HG03159 (cell line): ENCODE measurements around the gene ACSL3.

ENCODE experiments used
- ATAC-seq: cut with Tn5 transposase; IDR thresholded peaks from one replicate; pipeline ENCODE4 v1.9.1; 2021; ENCODE audit warnings: mild to moderate bottlenecking, moderate library complexity; ENCODE audit not compliant: unreplicated experiment

ACSL3 gene

DNA sequence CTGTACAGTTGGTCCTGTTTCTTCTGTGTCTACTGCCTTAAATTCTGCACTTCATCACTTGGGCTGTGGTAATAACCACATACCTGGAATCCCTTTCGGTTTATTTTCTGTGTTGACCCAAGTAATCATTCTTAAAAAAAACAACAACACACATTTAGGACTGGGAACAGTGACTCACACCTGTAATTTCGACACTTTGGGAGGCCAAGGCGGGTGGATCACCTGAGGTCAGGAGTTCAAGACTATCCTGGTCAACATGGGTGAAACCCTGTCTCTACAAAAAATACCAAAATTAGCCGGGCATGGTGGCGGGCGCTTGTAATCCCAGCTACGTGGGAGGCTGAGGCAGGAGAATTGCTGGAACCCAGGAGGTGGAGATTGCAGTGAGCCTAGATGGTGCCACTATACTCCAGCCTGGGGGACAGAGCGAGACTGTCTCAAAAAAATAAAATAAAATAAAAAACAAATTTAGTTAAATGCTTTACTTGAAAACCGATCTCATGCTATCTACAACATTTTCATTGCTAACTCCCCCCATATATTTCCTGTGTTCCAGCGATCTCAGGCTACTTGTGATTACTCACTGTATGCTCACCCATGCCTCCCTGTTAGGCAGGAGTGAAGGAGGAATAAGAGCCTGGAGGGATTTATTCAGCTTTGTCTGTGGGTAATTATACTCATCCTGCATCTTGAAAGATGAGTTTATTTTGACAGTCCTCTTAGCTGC, 18.2 kb downstream of the ACSL3 start:
- ATAC-seq: no peak

DNA sequence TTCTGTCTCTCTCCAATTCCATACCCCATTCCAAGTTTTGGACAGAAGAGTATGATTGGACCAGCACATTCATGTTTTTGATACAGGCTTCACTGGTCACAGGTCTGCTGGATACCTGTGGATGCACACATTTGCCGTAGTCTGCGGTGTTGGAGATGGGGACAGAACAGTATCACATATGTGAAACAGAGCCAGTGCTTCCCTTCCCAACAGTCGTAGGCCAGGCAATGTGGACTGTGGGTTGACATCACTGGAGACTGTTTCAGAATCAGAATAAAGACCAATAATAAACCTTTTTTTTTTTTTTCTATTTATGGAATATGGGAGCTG, 18.7 kb downstream of the ACSL3 start:
- ATAC-seq: no peak

DNA sequence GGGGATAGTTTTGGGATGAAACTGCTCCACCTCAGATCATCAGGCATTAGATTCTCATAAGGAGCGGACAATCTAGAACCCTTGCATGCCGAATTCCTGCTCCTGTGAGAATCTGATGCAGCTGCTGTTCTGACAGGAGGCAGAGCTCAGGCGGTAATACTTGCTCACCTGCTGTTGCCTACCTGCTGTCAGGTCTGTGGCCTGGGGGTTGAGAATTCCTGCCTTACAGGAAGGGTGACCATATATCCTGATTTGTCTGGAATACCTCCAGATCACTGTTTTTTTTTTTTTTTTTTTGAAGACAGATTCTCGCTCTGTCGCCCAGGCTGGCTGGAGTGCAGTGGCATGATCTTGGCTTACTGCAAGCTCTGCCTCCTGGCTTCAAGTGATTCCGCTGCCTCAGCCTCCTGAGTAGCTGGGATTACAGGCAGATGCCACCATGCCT, 21.7 kb downstream of the ACSL3 start:
- no peak for ATAC-seq

DNA sequence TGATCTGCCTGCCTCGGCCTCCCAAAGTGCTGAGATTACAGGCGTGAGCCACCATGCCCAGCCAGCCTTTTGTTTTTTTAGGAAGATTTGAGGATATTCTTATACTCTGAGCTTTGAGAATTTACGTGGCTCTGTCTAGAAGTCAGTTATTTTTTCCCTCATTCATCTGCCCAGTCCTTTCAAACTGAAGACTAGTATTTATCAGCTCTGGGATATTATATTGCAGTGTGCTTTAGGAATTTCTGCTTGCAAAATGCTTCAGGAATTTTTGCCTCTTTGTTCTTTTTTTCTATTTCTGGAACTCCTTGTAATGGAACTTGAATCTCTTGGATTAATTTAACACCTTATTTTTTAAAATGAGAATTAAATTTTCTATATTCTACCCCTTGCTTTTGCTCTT, 22.6 kb downstream of the ACSL3 start:
- ATAC-seq: no peak

DNA sequence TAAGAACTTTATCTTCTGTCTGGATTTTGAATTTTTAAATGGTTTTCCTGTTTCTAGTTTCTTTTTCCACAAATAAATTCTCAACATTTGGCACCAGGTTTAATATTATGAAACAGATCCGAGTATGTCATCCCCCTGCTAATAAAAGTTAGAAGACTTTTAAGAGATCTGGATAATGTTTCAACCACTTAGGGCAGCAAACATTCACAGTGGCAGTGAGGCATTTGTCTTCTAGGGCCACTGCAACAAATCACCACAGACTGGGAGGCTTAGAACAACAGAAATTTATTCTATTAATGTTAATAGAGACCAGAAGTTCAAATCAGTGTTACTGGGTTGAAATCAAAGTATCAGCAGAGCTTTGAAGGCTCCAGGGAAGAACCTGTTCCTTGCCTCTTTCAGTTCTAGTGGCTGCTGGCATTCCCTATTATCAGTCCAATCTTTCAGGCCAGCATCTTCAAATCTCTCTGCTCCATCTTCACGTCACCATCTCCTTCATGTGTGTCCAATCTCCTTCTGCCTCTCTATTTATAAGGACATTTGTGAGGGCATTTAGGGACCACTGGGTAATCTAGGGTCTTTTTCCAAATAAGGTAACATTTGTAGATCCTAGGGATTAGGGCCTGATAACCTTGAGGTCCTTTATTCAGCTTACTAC, 23.4 kb downstream of the ACSL3 start:
- ATAC-seq: no peak

DNA sequence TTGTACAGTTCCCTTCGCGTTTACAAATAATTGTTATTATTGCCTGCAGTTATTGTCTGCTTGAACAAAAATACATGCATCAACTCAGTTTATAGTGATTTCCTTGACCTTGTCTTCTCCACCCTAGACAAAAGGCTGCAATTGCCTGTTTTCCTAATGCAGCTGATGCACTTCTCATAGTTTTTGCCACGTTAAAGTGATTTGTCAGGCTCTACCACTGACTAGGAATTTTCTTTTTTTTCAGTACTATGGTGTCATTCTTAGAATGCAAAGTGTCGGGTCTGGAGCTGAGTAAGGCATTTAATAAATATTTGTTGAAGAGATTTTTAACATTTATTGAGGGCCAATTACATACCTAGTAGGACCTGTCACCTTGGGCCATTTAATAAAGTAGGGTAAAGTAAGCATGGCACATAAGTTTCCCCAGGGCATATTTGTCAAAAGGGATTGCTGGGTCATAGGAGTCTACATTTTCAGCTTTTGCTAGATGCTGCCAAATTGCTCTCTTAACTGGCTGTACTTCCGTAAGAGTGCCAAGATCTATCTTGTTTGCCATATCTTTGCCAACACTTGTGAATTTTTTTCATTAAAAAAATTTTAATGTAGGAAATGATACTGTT, 24.1 kb downstream of the ACSL3 start:
- no peak for ATAC-seq

DNA sequence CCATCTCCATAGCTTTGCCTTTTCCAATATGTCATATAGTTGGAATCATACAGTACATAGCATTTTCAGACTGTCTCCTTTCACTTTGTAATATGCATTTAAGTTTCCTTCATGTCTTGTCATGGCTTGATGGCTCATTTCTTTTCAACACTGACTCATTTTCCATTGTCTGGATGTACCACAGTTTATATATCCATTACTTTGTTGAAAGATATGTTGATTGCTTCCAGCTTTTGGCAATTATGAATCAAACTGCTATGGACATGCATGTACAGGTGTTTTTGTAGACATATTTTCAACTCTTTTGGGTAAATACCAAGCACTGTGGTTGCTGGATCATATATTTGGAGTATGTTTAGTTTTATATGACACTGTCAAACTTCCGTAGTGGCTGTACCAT, 26.3 kb downstream of the ACSL3 start:
- no peak for ATAC-seq

DNA sequence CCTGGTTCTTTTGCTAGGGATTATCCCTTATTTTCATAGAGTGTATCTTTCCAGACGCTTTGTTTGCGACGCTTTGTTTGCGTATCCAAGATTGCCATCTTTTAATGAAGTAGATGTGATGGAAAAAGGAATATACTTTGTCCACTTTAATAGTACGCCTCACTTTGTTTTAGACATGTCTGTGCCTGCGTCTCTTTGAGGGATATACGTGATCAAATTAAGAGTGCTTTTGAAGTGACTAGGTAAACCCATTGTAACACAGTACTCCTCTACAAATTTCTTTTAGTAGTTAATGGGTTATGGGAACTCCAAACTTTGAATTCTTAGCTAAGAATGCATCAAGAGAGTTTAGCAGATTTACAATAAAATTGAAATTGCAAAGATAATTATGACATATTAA, 27.9 kb downstream of the ACSL3 start:
- no peak for ATAC-seq

DNA sequence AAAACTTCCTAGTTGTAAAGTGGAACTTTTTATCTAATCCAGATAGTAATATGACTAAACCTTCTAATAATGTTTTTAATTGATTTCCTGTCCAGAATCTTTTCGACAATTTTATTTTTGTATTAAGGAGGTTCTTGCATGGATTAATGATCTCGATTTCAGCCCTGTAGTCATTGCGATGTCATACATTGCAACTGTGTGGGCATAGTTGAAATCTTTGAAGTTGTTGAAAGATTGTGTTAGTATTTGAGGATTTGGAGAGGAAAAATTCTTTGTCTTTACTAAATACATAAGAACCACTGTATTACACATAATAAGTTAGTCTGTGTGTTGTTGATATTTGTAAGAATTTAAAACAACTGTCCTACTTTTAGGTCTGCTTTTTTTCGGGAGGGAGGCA, 31.1 kb downstream of the ACSL3 start:
- ATAC-seq: no peak

DNA sequence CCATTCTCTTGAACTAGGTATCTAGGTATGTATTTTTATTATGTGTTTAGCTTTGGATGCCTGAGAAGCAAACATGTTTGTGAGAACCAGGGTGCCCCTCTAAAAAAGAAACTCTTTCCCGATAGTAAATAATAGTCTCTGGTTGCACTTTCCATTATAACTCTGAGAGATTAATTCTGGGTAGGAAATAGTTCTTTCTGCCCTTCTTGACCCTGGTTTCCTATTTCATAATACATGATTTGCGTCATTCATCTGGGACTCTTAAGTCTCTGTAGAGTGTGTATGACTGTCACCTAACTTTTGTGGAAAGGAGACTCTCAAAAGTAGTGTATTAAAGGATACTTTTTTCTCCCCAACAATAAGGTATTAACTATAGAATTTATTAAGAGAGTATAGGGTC, 31.5 kb downstream of the ACSL3 start:
- ATAC-seq: no peak

DNA sequence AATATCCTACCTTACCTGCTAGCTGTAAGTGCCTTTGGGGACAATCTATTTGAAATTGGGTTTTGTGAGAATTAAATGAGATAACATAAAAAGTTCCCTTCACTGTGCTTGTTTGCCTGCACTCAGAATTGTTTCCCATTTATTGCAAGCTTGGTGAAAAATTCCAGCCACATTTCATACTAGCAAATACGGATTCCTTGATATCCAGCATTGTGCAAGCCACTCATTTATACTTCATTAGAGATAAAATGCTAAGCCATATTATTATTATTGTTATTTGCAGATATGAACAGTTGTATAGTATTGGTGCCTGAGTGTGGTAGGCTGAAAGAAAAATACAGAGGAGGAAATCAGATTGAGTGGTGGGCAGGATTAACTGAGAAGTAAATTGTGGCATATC, 31.9 kb downstream of the ACSL3 start:
- no peak for ATAC-seq

DNA sequence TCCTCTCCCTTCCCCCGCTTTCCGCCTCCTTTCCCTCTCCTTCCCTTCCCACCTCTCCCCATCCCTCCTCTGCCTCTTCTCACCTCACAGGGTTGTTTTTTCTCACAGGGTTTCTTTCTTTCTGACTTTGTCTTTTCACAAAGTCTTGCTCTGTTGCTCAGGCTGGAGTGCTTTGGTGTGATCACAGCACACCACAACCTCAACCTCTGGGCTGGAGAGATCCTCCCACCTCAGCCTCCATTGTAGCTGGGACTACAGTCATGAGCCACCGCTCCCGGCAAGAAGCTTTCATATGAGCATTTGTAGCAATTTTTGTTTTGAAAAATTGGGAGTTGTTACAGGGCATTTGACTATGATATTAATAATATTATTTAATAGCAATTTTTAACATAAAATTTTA, 32.9 kb downstream of the ACSL3 start:
- no peak for ATAC-seq

DNA sequence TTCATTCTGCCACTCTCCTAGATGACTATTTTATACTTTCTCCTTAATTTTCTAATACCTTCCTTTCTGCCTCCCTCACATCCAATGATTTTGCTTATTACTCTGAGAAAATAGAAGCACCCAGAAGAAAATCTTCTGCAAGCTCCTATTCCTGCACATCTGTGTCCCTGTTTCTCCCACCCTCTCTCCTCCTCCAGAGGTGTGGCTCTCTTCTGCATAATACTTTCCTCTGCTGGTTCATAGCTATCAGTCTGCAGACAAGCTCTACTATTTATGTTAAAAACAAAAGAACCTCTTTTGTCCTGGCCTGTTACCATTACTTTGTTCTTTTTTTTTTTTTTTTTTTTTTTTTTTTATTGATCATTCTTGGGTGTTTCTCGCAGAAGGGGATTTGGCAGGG, 34.3 kb downstream of the ACSL3 start:
- no peak for ATAC-seq

DNA sequence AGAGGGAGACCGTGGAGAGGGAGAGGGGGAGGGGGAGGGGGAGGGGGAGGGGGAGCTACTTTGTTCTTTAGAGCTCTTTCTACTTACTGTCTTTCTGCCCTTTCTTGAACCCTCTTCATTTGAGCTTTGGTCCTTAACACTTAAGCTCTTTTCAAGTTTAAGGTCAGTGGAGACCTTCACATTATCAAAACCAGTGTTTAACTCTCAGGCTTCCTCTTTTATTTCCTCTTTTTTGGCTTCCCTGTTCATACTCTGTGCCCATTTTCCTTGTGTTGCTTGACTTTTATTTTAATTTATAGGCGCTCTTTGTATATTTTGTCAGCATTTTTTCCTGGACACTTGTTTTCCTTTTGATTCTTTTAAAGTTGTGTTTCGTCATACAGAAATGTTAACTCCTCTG, 37.1 kb downstream of the ACSL3 start:
- ATAC-seq: no peak

DNA sequence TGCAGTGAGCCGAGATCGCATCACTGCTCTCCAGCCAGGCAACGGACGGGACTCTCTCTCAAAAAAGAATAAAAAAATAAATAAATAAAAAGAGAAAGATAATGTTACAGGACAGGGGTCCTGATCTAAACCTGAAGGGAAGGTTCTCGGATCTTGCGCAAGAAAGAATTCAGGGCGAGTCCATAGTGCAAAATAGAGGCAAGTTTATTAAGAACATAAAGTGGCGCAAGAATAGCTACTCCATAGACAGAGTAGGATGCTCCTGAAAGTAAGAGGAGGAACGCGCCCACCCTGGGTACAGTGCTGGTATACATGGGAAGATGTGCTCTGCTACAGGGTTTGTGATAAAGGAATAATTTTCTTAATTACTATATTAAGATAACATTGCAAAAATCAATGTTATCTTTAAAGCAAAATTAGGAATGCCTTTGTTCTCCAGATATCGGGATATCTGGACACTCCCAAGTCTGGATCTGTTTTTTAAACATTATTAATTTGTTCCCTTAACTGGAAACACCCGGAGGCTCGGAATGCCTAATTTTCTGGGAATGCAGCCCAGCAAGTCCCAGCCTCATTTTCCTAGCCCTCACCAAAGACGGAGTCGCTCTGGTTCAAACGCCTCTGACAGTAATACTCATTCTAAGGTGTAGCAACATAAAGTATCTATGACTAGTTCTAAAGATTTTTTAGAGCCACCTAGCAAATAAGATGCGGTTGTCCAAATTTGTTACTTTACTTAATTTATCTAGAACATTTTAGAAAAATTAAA, 38.8 kb downstream of the ACSL3 start:
- no peak for ATAC-seq

DNA sequence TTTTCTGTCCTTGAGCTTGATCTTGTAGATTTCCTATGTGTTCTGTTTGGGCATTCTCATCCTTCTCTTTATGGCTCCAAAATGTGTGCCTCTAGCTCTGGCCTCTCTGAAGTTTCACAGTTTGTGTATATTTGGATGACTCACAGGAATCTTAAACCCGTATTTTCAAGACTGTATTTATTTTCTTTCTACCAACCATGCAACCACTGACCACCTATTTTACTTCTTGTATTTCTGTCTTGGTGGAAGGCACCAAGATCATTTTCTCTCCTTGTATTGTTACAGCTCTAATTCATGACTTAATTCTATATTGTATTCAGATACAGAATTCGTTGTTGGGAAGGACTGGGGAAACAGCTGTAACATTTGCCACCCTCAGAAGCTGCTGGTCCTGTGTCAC, 39.5 kb downstream of the ACSL3 start:
- ATAC-seq: no peak

DNA sequence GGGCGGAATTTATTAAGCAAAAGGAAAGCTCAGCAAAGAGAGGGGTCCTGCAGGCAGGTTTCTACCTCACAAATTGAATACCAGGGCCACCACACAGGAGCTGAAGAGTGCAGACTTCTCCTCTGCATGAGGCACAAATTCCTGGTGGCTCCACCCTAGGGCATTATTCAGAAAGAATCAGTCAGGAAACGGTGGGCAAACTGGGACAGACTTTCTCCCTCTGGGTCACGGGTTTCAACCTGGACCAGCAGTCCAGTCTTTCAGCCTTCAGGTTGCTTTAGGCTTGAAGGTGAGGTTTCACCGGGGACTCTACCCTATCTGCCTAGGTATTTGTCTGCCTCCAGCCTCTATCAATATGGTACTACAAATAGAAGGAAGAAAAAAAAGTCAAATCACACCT, 41.8 kb downstream of the ACSL3 start:
- ATAC-seq: no peak

DNA sequence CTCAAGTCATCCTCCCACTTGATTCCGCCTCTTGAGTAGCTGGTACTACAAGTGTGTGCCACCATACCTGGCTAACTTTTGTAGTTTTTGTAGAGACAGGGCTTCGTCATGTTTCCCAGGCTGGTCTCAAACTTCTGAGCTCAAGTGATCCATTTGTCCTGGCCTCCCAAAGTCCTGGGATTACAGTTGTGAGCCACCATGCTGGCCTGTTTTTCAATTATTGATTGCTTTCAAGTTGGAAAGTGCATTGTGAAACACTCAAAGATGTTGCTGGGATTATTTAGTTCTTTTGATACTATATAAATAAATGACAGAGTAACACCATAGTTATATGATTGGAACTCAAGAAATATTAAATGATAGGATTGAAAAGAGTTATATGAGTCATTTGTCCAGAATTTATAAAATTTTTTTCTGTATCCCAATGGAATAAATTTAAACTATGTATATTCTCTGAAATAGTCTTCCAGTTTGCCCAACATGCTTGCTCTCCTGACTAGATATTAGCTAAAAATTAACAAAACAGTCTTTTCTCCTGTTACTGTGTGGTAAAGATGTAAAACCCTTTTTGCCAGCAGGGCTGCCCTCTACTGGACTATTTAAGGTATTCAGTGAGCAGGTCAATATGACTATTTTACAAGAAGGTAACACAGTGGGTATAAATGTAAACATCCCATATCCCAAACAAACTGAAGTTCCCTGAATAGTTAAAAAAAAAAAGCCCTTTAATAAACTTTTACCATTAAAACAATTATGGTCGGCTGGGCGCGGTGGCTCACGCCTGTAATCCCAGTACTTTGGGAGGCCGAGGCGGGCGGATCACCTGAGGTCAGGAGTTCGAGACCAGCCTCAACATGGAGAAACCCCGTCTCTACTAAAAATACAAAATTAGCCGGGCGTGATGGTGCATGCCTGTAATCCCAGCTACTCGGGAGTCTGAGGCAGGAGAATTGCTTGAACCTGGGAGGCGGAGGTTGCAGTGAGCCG, 42.7 kb downstream of the ACSL3 start:
- peak; percentile 94 for ATAC-seq

DNA sequence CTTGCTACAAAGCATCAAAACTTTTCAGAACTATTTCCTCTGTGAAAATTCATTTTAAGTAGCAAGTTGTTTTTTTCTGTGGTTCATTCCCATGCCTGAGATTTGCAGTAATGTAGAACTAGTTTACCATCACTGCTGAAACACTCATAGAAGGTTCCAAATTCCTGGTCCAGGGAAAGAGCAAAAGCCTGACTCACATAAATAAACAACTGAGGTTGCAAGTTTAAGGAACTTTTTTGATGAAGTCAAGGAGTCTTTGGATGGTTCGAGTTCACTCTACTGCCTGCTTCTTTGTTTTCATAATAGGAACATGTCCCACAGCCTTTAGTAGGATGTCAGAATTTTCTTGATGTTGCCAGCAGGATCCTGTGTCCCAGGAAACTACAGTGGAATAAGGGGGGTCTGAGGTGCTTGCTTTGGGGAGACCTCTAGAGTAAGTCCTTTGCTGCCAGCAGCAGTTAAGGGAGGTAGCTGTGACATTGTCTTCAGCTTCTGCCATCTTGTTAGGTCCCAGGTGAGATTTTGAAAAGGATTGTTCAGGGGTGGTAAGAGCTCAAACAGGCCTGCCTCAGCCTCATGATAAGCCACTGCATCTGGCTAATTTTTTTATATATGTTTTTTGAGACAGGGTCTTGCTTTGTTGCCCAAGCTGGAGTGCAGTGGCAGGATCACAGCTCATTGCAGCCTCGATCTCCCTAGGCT, 43.9 kb downstream of the ACSL3 start:
- no peak for ATAC-seq

DNA sequence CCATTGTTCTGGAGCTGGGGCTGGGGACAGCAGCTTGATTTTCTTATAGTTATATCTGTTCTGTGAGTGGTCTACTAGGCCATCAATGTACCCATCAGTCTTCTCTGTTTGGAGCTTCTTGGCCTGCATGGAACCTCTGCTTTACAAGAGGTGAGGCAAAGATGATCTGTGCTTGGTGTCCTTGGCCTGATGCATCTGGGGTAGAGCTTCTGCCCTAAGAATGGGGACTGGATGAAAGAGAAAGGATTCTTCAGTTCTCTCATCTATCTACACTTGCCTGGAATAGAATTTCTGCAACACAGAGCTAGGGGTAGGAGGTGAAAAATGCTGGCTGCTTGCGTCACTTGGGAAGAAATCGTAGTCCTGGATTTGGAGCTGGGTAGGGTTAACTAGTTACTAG, 46.2 kb downstream of the ACSL3 start:
- ATAC-seq: no peak
